SK-MEL-5 (cell line): Measurements from ENCODE around the gene TEX13B. TPM values are rescaled to one million over a fixed set of nuclear protein-coding genes. Genes with fewer than 3 reads are reported as not detected.
"Not testable (repeated sequence)": the region's sequence is repeated elsewhere in the genome, so short reads cannot be mapped to it uniquely, and the experiment has no call there.

Experiments used
- DNase-seq: peaks from one replicate; pipeline ENCODE4 v3.0.0-alpha.2; 2016; ENCODE audit warnings: low read depth, low spot score
- in situ Hi-C: cut with HindIII; loops from 2 replicates; pipeline ENCODE4 v1.10.0; 2016; ENCODE audit warnings: low sequenced_read_pairs, high pct_unique_total_duplicates, low pct_unique_long_range_greater_than_20kb
- total RNA-seq: library from RNA; depleted of rRNA; stranded (reverse); fragments of >200 nt; shearing (Covaris generic); gene quantifications from 2 replicates; pipeline ENCODE4 v1.2.3, GENCODE V29; 2014; rRNA removed

The TEX13B gene
- total RNA-seq, 1 experiment from 2014 or later: 0.24 TPM

- no peak for DNase-seq
- in situ Hi-C loops: no loop called here
Measured at GRCh38 chrX:107970073-107970472, 12.1 kb downstream of the TEX13B start.

DNA sequence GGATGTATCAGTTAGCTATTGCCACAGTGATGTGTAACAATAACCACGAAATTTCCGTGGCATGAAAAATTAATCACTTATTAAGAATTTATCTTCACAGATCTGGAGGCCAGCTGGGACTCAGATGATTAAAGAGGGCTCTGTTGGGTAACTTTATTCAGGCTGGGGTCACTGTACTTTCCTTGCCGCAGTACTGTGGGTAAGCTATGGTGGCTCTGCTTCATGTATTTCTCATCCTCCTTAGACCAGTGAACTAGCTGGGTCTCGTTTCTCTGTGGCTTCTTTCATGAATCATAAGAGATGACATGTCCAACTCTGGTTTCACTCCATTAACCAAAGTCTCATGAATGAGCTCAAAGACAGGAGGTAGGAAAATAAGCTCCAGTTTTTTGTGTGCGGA is 13.5 kb downstream of the TEX13B start:
- in situ Hi-C loops: no loop called here
- no peak for DNase-seq

DNA sequence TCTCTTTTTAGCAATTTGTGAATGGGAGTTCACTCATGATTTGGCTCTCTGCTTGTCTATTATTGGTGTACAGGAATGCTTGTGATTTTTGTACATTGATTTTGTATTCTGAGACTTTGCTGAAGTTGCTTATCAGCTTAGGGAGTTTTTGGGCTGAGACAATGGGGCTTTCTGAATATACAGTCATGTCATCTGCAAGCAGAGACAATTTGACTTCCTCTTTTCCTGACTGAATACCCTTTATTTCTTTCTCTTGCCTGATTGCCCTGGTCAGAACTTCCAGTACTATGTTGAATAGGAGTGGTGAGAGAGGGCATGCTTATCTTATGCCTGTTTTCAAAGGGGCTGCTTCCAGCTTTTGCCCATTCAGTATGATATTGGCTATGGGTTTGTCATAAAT is 26.8 kb downstream of the TEX13B start:
- in situ Hi-C loops, DNase-seq: not testable (repeated sequence)

DNA sequence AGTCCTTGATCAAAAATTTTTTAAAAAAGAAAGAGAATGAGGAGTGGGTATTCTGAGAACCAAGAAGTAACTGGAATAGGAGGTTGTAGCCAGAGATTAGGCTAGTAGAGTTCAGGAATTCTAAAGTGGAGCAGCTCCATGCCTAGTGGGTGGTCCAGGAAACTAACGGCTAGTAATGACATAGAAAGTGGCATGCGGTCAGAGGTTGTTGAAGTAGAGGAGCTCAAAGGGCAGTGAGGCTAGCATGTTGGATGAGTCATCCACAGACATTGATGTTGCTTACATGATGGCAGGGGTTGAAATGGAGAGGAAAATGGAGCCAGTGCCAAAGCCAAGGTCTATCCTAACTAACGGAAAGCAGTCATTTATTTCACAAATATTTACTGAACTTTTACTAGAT is 42.1 kb downstream of the TEX13B start:
- in situ Hi-C loops: no loop called here
- no peak for DNase-seq

DNA sequence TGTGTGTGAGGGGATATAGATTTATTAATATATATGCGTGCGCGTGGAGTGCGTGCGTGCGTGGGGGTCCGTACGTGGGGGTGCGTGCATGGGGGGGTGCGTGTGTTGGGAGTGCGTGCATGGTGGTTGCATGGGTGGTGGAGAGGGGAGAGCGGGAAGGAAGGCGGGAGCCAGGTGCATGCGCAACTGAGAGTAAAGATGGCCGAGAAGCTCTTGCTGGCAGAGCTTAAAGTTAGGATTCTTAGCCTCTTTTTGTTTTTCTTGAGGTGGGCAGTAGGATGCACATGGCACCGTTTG is 45.8 kb downstream of the TEX13B start:
- in situ Hi-C loops: no loop called here
- DNase-seq: no peak

DNA sequence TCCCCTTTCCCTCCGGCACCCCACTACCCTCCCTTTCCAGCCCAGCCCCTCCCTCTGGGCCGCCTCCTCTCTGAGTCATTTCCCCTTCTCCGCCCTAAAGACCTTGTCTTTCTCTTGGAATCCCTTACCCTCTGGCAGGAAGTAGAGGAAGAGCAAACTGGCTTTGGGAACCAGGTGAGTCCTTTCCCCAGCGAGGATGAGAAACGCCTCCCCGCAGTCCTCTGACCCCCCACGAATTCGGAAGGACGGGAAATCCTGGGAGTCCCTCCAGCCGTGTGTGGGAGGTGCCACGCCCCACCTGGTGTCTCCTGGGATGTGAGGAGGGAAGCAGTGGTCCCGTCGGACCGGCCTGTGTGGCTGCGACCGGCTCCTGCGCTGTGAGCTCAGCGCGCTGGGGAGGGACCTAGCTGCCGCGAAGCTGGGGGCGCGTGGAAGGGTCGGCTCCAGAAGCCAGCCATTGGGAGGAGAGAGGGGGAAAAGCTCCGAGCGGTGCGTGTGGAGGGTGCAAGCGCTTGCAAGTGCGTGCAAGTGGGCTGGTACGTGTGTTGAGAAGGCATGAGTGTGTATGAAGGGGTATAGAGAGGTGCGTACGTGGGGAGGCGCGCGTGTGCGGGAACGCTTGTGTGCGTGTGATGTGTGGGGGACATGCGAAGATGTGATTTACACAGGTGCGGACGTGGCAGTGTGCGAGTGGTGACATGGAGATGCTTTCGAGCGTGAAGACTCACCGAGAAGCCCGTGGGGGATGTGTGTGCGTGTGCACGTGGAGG is 46.3 kb downstream of the TEX13B start:
- no peak for DNase-seq
- in situ Hi-C loops: no loop called here

GRCh38 chrX:107935200-107935599 is 47.0 kb downstream of the TEX13B start:
- in situ Hi-C loops: no loop called here
- no peak for DNase-seq

GRCh38 chrX:107934262-107934661 is 47.9 kb downstream of the TEX13B start:
- DNase-seq: no peak
- in situ Hi-C loops: no loop called here

Other genes starting within 250 kb of the TEX13B start
- gene TSC22D3, start 206.6 kb downstream of the TEX13B start, total RNA-seq: 23.1 and 24.9 TPM in 2 replicates
- gene NCBP2L, start 204.6 kb downstream of the TEX13B start, total RNA-seq: not detected in 2 replicates
- gene MID2, start 156.5 kb downstream of the TEX13B start, total RNA-seq: not detected in 2 replicates
- gene VSIG1, start 62.7 kb upstream of the TEX13B start, total RNA-seq: not detected in 2 replicates
- 87.7 and 101 TPM in 2 replicates for gene PSMD10, start 109.2 kb upstream of the TEX13B start, total RNA-seq
- 7.9 and 9.0 TPM in 2 replicates for gene ATG4A, start 109.4 kb upstream of the TEX13B start, total RNA-seq